ENCODE measurements around the gene NUAK1.
A peak's percentile ranks its signal among the peaks of the same experiment; 100 is the strongest.

The NUAK1 gene

GRCh38 chr12:106130474-106131113, 8.2 kb downstream of the NUAK1 start:
- DNase-seq (ENCODE audit: low spot score) = no peak

GRCh38 chr12:106128585-106129328, 10.0 kb downstream of the NUAK1 start:
- DNase-seq (ENCODE audit: low spot score) = no peak

GRCh38 chr12:106127338-106128126, 11.2 kb downstream of the NUAK1 start:
- DNase-seq (ENCODE audit: low spot score) = no peak

GRCh38 chr12:106126441-106127337, 12.1 kb downstream of the NUAK1 start:
- DNase-seq (ENCODE audit: low spot score) = no peak

- DNase-seq (ENCODE audit: low spot score) = no peak
Measured at GRCh38 chr12:106125351-106126095, 13.2 kb downstream of the NUAK1 start.

- no peak for DNase-seq (ENCODE audit: low spot score)
Measured at GRCh38 chr12:106123551-106124081, 15.1 kb downstream of the NUAK1 start.

GRCh38 chr12:106123110-106123509, 15.6 kb downstream of the NUAK1 start:
- DNase-seq (ENCODE audit: low spot score) = no peak

- no peak for DNase-seq (ENCODE audit: low spot score)
Measured at GRCh38 chr12:106122004-106122403, 16.8 kb downstream of the NUAK1 start.

GRCh38 chr12:106120519-106121105, 18.1 kb downstream of the NUAK1 start:
- no peak for DNase-seq (ENCODE audit: low spot score)

GRCh38 chr12:106119301-106119700, 19.5 kb downstream of the NUAK1 start:
- DNase-seq (ENCODE audit: low spot score) = no peak

- no peak for DNase-seq (ENCODE audit: low spot score)
Measured at GRCh38 chr12:106118381-106119130, 20.2 kb downstream of the NUAK1 start.

GRCh38 chr12:106115440-106115839, 23.3 kb downstream of the NUAK1 start:
- DNase-seq (ENCODE audit: low spot score) = peak; percentile 70

GRCh38 chr12:106114447-106115068, 24.2 kb downstream of the NUAK1 start:
- DNase-seq (ENCODE audit: low spot score) = peak; percentile 45

- no peak for DNase-seq (ENCODE audit: low spot score)
Measured at GRCh38 chr12:106113824-106114446, 24.8 kb downstream of the NUAK1 start.

GRCh38 chr12:106113446-106113823, 25.3 kb downstream of the NUAK1 start:
- no peak for DNase-seq (ENCODE audit: low spot score)

- no peak for DNase-seq (ENCODE audit: low spot score)
Measured at GRCh38 chr12:106113042-106113441, 25.7 kb downstream of the NUAK1 start.

- DNase-seq (ENCODE audit: low spot score) = no peak
Measured at GRCh38 chr12:106112145-106112821, 26.5 kb downstream of the NUAK1 start.

- no peak for DNase-seq (ENCODE audit: low spot score)
Measured at GRCh38 chr12:106110626-106111300, 28.0 kb downstream of the NUAK1 start.
